HEK293T (cell line): ENCODE results near the gene NOL9.

ENCODE experiments used
- HDGF ChIP-seq: fragments of 450-650 bp; IDR thresholded peaks from 2 replicates; pipeline ENCODE4 v1.6.1; 2017; ENCODE audit warnings: antibody characterized with exemption, borderline replicate concordance
- SP1 ChIP-seq: fragments of 450-650 bp; IDR thresholded peaks from 2 replicates; pipeline ENCODE4 v1.6.1; 2017
- TARDBP ChIP-seq: fragments of 450-650 bp; IDR thresholded peaks from 2 replicates; pipeline ENCODE4 v1.6.1; 2016

DNA sequence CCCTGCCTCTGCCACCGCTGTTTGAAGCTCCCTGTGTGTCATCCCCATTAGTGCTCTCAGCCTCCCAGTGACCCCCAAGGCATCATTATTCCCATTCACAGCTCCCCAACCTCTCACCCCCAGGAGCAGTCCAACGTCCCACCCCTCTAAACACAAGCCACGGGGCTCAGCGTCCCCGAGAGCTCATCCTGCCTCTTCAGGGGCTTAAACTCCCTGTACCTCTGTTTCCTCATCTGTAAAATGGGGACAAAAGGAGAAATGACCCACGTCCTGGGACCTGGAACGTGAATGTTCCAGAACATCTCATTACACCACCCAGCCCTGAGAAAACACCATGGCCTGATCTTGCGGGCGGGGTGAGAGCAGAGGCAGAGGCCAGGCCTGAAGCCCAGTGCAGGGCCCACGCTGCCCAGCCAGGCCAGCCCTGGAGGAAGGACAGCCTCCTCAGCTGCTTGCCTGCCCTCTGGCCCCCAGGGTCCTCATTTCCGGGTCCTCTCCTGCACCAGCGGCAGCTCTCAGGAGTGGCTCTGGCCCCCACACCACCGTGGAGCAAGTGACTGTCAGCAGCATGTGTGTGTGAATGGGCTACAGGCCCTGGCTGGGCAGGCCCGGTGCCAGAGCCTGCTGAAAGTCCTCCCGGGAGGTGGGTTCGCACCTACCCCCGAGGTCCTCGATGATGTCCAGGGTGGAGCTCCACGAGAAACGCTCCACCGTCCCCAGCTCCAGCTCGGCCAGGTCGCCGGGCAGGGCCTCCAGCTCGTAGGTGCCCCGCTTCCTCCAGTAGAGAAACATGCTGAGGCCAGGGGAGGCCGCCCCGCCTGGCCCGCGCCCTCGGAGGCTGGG is 48.7 kb downstream of the NOL9 start:
- TF ChIP-seq HDGF = no peak
- TF ChIP-seq TARDBP = no peak
- TF ChIP-seq SP1 = no peak
